ENCODE results near the gene CMTM2.

- TF ChIP-seq, protein P1, sequence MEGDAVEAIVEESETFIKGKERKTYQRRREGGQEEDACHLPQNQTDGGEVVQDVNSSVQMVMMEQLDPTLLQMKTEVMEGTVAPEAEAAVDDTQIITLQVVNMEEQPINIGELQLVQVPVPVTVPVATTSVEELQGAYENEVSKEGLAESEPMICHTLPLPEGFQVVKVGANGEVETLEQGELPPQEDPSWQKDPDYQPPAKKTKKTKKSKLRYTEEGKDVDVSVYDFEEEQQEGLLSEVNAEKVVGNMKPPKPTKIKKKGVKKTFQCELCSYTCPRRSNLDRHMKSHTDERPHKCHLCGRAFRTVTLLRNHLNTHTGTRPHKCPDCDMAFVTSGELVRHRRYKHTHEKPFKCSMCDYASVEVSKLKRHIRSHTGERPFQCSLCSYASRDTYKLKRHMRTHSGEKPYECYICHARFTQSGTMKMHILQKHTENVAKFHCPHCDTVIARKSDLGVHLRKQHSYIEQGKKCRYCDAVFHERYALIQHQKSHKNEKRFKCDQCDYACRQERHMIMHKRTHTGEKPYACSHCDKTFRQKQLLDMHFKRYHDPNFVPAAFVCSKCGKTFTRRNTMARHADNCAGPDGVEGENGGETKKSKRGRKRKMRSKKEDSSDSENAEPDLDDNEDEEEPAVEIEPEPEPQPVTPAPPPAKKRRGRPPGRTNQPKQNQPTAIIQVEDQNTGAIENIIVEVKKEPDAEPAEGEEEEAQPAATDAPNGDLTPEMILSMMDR (IDR thresholded peaks at IDR 0.05), result no peak
- no peak for TF ChIP-seq POLR2A (IDR thresholded peaks at IDR 0.05)
Measured at GRCh38 chr16:66634527-66635196, 55.4 kb downstream of the CMTM2 start.
